ENCODE results near the gene SPP2. TPM values are rescaled to one million over a fixed set of nuclear protein-coding genes. Genes with fewer than 3 reads are reported as not detected.

Gene SPP2
- total and polyA plus RNA-seq, 12 donors, result 0.33 TPM; not detected in 11

DNA sequence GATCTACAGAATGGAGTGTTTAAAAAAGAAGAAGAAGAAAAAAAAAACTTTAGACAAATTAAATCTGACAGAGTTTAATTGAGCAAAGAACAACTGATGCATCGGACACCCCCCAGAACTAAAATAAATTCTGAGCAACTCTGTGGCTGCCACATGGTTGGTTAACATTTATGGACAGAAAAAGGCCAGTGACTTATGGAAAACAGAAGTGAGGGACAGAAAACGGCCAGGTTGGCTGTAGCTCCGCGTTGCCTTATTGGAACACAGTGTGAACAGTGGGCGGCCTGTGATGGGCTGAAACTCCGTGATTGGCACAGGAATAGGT, 75.6 kb downstream of the SPP2 start:
- intact Hi-C loops (cut with DNase I), result no loop called here
- DNase-seq, result no peak
- no peaks in the 10 kb centered on the region for H3K36me3 ChIP-seq (replicated peaks in 1 of 2)
- H3K4me1 ChIP-seq (replicated peaks in 1 of 2), result no peaks in the 10 kb centered on the region
- no peaks in the 10 kb centered on the region for H3K9me3 ChIP-seq (replicated peaks in 1 of 3)
- H3K27me3 ChIP-seq, result peaks cover 3% of the 10 kb centered on the region
- H3K4me3 ChIP-seq, result no peak overlapping the region
- no peak overlapping the region for H3K27ac ChIP-seq
- WGBS, 4 donors, result 77 to 93% (median 86%) methylated on average over 6 of the region's 6 CpGs
- TF ChIP-seq POLR2A (IDR thresholded peaks at IDR 0.05), result no peak
- TF ChIP-seq, protein P1, sequence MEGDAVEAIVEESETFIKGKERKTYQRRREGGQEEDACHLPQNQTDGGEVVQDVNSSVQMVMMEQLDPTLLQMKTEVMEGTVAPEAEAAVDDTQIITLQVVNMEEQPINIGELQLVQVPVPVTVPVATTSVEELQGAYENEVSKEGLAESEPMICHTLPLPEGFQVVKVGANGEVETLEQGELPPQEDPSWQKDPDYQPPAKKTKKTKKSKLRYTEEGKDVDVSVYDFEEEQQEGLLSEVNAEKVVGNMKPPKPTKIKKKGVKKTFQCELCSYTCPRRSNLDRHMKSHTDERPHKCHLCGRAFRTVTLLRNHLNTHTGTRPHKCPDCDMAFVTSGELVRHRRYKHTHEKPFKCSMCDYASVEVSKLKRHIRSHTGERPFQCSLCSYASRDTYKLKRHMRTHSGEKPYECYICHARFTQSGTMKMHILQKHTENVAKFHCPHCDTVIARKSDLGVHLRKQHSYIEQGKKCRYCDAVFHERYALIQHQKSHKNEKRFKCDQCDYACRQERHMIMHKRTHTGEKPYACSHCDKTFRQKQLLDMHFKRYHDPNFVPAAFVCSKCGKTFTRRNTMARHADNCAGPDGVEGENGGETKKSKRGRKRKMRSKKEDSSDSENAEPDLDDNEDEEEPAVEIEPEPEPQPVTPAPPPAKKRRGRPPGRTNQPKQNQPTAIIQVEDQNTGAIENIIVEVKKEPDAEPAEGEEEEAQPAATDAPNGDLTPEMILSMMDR (IDR thresholded peaks at IDR 0.05), result no peak

Other genes with a start within 250 kb of the SPP2 start
- gene HJURP, start 196.2 kb upstream of the SPP2 start, total RNA-seq, result 1 to 10 TPM in 7 of 9 donors, under 1 TPM in 2; 0.28 to 7.5 (median 1.8) TPM
- gene HJURP, start 196.2 kb upstream of the SPP2 start, polyA plus RNA-seq, result 1 to 10 TPM in 1 of 3 donors, under 1 TPM in 2; 0.61 to 2.2 (median 0.72) TPM
- not detected for gene TRPM8, start 133.3 kb upstream of the SPP2 start, total RNA-seq
- gene TRPM8, start 133.3 kb upstream of the SPP2 start, polyA plus RNA-seq, result not detected